Effector memory CD4-positive, alpha-beta T cell (primary cell): ENCODE data around the gene LIN54.
"Not testable (repeated sequence)": the region's sequence is repeated elsewhere in the genome, so short reads cannot be mapped to it uniquely, and the experiment has no call there.

Experiments used
- DNase-seq, 3 donors: peaks; one replicate each; pipeline ENCODE4 v3.0.0-alpha.2; 2020
- H3K27ac ChIP-seq: 2 replicates; pipeline ENCODE4 v1.7.0; 2013; ENCODE audit warnings: mild to moderate bottlenecking, low read length, moderate library complexity; ENCODE audit not compliant: insufficient read depth, poor library complexity, severe bottlenecking
- H3K27me3 ChIP-seq: replicated peaks from 2 replicates; pipeline ENCODE4 v1.7.0; 2013; ENCODE audit warnings: mild to moderate bottlenecking, low read length; ENCODE audit not compliant: insufficient read depth, control insufficient read depth, poor library complexity, severe bottlenecking
- H3K36me3 ChIP-seq: 2 replicates; pipeline ENCODE4 v1.7.0; 2013; ENCODE audit warnings: mild to moderate bottlenecking, low read length, moderate library complexity; ENCODE audit not compliant: control insufficient read depth, insufficient read depth
- H3K4me1 ChIP-seq: 2 replicates; pipeline ENCODE4 v1.7.0; 2013; ENCODE audit warnings: low read length, mild to moderate bottlenecking; ENCODE audit not compliant: control insufficient read depth, insufficient read depth, poor library complexity, severe bottlenecking
- H3K4me3 ChIP-seq: 2 replicates; pipeline ENCODE4 v1.7.0; 2013; ENCODE audit warnings: low read length, low read depth, mild to moderate bottlenecking; ENCODE audit not compliant: insufficient read depth, poor library complexity, severe bottlenecking
- H3K9me3 ChIP-seq: 2 replicates; pipeline ENCODE4 v1.7.0; 2013; ENCODE audit warnings: mild to moderate bottlenecking, low read length, moderate library complexity; ENCODE audit not compliant: control insufficient read depth

Gene LIN54

DNA sequence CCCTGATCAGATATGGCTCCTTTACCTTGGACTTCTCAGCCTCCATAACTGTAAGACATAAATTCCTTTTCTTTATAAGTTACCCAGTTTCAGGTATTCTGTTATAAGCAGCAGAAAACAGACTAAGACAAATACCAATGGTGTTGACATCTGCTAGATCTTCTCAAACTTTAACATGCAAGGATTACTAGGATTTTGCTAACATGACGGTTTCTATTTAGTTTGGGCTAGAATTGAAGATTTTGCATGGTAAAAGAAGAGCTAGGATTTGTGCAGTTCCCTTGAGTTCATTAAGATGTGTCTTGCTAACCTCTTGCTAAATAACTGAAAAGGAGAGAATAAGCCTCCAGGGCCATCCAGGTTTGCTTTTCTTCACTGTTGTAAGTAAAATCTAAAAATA lies 19.1 kb upstream of the LIN54 start:
- H3K4me3 ChIP-seq, result no peak overlapping the region
- H3K27ac ChIP-seq, result no peak overlapping the region
- H3K4me1 ChIP-seq, result no peaks in the 10 kb centered on the region
- no peaks in the 10 kb centered on the region for H3K9me3 ChIP-seq
- no peaks in the 10 kb centered on the region for H3K36me3 ChIP-seq
- DNase-seq, result no peak
- no peaks in the 10 kb centered on the region for H3K27me3 ChIP-seq

DNA sequence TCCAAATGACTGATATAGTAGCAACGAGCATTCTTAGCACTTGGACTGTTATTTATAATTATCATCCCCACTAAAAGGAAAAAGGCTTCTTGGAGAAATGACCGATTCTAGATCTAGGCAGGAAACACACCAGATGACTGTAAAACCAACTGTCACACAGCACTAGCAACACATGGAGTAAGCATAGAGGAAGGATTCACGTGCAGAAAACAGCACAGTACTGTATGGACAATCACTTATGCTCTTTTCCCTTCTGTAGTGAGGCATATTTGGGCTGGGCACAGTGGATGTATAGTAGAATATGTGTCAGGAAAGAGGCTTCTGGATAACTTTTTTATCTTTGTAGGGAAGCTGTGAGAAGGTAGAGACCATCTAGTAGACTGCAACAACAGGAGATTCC lies 18.4 kb upstream of the LIN54 start:
- no peaks in the 10 kb centered on the region for H3K27me3 ChIP-seq
- H3K27ac ChIP-seq, result no peak overlapping the region
- DNase-seq, result no peak
- H3K9me3 ChIP-seq, result no peaks in the 10 kb centered on the region
- H3K4me3 ChIP-seq, result no peak overlapping the region
- H3K36me3 ChIP-seq, result no peaks in the 10 kb centered on the region
- no peaks in the 10 kb centered on the region for H3K4me1 ChIP-seq

DNA sequence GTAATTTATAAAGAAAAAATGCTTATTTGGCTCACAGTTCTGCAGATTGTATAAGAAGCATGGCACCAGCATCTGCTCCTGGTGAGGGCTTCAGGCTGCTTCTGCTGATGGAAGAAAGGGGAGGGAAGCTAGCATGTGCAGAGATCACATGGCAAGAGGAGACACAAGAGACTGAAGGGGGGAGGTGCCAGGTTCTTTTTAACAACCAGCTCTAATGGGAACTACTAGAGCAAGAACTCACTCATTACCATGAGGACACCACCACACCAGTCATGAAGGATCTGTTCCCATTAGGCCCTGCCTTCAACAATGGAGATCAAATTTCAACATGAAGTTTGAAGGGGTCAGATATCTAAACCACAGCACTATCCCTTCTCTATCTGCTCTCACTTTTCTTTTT lies 14.9 kb upstream of the LIN54 start:
- H3K9me3 ChIP-seq, result no peaks in the 10 kb centered on the region
- no peaks in the 10 kb centered on the region for H3K36me3 ChIP-seq
- no peak overlapping the region for H3K4me3 ChIP-seq
- H3K27ac ChIP-seq, result no peak overlapping the region
- DNase-seq, result no peak
- no peaks in the 10 kb centered on the region for H3K27me3 ChIP-seq
- no peaks in the 10 kb centered on the region for H3K4me1 ChIP-seq

DNA sequence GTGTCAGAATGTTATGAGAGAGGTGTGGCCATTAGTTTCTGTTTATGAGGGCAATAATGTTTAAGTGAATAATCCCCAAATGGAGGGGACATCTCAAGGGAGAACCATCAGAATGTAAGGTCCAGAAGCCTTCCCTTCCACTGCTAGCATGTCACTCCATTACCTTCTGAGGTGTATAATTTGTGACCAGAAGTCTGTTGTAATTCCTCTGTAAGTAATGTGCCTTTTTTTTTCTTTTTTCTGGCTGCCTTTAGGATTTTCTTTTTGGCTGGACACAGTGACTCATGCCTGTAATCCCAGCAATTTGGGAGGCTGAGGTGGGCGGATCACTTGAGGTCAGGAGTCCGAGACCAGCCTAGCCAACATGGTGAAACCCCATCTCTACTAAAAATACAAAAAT lies 13.6 kb upstream of the LIN54 start:
- no peaks in the 10 kb centered on the region for H3K9me3 ChIP-seq
- H3K27me3 ChIP-seq, result no peaks in the 10 kb centered on the region
- no peak overlapping the region for H3K4me3 ChIP-seq
- H3K36me3 ChIP-seq, result no peaks in the 10 kb centered on the region
- no peaks in the 10 kb centered on the region for H3K4me1 ChIP-seq
- DNase-seq, result no peak
- H3K27ac ChIP-seq, result no peak overlapping the region

DNA sequence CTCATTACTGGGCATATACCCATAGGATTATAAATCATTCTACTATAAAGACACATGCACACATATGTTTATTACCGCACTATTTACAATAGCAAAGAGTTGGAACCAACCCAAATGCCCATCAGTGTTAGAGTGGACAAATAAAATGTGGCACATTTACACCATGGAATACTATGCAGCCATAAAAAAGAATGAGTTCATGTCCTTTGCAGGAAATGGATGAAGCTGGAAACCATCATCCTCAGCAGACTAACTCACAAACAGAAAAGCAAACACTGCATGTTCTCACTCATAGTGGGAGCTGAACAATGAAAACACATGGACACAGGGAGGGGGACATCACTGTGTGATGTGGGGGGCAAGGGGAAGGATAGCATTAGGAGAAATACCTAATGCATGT lies 13.0 kb upstream of the LIN54 start:
- H3K4me3 ChIP-seq, DNase-seq, H3K27ac ChIP-seq, H3K9me3 ChIP-seq, H3K27me3 ChIP-seq, H3K36me3 ChIP-seq, H3K4me1 ChIP-seq: not testable (repeated sequence)

DNA sequence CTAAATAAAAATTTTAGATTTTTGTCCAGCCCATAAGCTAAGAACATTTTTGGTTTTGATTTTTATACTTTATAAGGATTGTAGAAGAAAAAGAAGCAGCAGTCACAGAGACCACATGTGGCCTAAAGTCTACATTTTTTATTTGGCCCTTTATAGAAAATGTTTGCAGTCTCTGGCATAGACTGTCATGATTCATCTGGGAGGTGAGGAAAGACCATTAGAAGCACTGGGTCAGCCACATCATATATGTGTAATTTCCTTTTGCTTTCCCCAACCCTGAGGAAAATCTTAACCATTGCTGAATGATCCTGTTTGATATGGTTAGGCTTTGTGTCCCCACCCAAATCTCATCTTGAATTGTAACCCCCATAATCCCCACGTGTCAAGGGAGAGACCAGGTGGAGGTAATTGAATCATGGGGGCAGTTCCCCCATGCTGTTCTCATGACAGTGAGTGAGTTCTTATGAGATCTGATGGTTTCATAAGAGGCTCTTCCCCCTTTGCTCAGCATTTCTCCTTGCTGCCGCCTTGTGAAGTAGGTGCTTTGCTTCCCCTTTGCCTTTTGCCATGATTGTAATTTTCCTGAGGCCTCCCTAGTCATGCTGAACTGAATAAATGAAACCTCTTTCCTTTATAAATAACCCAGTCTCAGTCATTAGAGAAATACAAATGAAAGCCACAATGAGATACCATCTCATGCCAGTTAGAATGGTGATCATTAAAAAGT lies 12.3 kb upstream of the LIN54 start:
- no peaks in the 10 kb centered on the region for H3K27me3 ChIP-seq
- no peak overlapping the region for H3K4me3 ChIP-seq
- H3K4me1 ChIP-seq, result no peaks in the 10 kb centered on the region
- no peak for DNase-seq
- H3K36me3 ChIP-seq, result no peaks in the 10 kb centered on the region
- no peaks in the 10 kb centered on the region for H3K9me3 ChIP-seq
- no peak overlapping the region for H3K27ac ChIP-seq

DNA sequence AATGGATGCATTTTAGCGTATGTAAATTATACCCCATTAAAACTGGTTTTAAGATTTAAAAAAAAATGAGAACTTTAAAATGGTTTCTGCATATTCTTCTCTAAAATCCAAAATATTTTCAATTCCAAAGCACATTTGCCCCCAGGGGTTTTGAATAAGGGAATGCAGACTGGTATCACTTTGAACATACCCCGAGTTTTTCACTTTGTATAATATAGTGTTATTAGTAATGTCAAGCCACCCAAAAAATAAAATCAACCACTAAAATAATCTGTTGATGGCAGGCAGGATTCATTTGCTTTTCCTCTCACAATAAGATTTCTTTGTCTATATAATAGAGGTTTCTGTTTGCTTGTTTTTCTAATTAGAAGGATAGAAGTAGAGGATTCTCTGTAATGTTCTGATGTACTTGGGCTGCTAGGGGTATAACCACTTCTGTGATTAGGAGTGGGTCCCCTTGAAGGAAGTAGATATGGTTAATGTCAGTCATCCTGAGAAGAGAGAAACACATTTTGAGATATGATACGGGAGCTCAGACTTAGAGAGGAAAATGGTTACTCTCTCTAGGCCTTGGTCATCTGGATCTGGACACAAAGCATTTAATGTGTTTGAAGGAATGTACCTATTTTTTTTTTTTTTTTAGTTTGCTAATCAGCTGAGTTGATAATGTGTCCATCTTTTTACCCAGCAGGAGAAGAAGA lies 9.3 kb upstream of the LIN54 start:
- H3K9me3 ChIP-seq, result no peaks in the 10 kb centered on the region
- H3K27me3 ChIP-seq, result no peaks in the 10 kb centered on the region
- DNase-seq, result no peak
- no peaks in the 10 kb centered on the region for H3K36me3 ChIP-seq
- no peak overlapping the region for H3K4me3 ChIP-seq
- no peak overlapping the region for H3K27ac ChIP-seq
- H3K4me1 ChIP-seq, result no peaks in the 10 kb centered on the region

DNA sequence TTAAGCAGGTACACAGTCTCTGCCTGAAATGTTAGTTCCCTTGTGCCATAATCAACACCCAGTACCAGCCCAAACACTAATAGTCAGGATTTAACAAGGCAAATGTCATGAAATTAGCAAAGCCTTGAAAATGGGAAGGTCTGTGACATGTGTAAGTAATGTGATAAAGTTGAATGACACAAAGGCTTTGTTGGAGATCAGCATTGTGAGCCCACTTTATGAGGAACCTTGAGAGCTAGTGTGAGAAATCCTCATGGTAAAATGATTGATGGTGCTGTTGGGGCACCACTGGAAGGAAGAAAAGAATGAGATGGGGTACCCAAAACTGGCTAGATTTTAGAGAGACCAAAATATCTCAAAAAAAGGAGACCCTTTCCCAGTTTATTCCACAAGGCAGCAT lies 3.3 kb upstream of the LIN54 start:
- DNase-seq, result no peak
- Histone ChIP-seq H3K9me3 (no peaks in the 10 kb centered on the region), H3K4me3 (no peak overlapping the region), H3K27me3 (no peaks in the 10 kb centered on the region), H3K36me3 (no peaks in the 10 kb centered on the region), H3K27ac (no peak overlapping the region), H3K4me1 (peaks cover 17% of the 10 kb centered on the region)

DNA sequence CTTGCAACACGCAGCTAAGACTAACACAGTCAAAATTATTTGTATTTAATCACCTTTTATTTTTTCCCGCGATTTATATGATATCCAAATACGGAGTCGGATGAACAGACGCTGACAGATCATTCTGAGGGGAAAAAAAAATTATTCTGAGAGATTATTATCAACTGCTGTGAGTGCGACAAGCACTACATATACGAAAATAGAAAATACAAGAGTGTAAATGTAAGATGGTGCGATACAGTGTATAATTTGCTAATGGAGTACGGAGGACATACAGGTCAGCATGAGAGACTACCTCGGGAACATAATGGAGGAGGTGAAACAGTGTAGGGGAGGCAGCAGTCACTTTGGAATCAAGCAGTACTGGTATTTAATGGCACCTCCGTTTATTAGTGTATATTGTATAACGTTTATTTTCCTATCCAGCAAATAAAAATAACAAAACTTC lies 2.8 kb upstream of the LIN54 start:
- Histone ChIP-seq H3K4me3 (peak overlapping the region; percentile 76), H3K27me3 (no peaks in the 10 kb centered on the region), H3K9me3 (no peaks in the 10 kb centered on the region), H3K4me1 (peaks cover 17% of the 10 kb centered on the region), H3K36me3 (no peaks in the 10 kb centered on the region), H3K27ac (peak overlapping the region; percentile 69)
- DNase-seq, result no peak

DNA sequence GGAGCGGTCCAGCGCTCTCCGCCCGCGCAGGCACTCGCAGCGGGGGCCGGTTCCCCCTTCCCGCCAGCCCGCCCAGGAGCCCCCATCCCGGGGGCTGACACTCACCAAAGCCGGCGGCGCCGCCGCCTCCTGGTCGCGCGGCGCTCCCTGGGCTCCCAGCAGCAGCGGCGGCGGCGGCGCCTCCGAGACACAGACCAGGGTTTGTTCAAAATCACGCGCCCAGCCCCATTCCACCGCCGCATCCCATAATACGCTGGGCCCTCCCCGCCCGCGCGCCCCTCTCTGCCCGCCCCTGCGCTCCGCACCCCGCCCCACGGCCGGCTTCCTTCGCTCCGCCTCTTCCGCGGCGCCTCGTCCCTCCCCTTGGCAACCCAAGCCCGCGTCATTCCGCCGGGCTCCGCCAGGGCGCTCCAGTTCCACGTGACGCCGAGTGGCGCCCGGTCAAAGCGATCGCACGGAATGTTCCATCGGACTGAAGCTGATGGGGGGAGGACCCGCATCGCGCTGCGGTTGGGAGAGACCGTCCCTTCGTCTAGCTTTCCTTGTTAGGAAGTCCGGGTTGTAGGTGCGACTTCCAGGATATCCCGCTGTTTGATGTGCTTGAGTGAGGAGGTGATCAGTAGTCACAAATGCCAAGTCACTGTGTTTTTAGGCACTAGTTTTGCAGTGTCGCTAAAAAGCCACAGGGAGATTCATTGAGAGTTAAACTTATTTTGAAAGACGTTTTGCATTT lies 2.2 kb upstream of the LIN54 start:
- Histone ChIP-seq H3K36me3 (no peaks in the 10 kb centered on the region), H3K4me3 (peak overlapping the region; percentile 76), H3K9me3 (no peaks in the 10 kb centered on the region), H3K27me3 (no peaks in the 10 kb centered on the region), H3K27ac (peak overlapping the region; percentile 69), H3K4me1 (peaks cover 22% of the 10 kb centered on the region)
- DNase-seq, result peak; percentile 94 to 96 (median 95)
